Stimulated activated CD4-positive, alpha-beta T cell treated with anti-CD3 and anti-CD28 coated beads, Interleukin-4, amount 100 ng/mL, for 4 hours (primary cell): ENCODE results near the gene HSD17B1.
"Not testable (repeated sequence)": the region's sequence is repeated elsewhere in the genome, so short reads cannot be mapped to it uniquely, and the experiment has no call there.

ENCODE experiments used
- DNase-seq, 2 experiments: peaks; one replicate each; pipeline ENCODE4 v3.0.0-alpha.2; 2020

The HSD17B1 gene

DNA sequence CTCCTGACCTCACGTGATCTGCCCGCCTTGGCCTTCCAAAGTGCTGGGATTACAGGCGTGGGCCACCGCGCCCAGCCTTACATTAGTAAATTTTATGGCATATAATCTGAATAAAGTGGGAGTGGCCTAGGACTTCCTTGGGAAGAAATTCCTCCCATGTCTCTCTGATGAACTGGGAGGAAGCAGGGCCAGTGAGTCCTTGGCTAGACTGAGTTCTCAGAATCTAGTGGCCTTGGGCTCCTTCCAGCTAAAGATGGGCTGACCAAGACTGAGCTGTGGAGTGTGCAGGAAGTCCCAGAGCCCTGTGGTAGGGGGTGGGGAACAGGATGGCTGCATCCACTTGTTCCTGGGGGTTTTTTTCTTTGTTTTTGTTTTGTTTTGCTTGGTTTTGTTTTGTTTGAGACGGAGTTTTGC lies 26.7 kb upstream of the HSD17B1 start:
- no peak for DNase-seq

DNA sequence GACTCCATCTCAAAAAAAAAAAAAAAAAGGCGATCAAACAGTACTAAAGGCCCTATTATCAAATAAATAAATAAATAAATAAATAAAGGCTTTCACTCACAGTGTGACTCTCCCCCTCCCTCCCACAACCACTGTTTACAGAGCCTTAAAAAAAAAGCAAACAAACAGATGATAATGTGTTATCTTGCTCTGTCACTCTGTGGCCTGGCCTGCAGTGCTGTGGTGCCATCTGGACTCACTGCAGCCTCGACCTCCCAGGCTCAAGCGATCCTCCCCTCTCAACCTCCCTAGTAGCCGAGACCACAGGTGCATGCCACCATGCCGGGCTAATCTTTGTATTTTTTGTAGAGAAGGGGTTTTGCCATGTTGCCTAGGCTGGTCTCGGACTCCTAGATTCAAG lies 24.8 kb upstream of the HSD17B1 start:
- no peak for DNase-seq

DNA sequence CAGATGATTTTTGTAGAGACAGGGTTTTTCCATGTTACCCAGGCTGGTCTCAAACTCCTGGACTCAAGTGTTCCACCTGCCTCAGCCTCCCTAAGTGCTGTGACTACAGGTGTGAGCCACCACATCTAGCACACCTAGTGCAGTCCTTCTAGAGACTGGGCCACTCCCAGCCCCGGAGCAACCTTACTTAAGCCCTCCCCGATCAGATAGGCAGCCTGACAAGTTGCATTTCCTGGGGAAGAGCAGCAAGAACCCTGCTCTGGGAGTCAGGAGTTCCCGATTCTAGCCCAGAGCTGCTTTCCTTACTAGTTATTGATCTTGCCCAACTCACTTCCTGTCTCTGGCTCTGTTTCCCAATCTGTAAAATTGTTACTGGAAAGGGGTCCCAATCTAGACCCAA lies 23.7 kb upstream of the HSD17B1 start:
- DNase-seq, result no peak

DNA sequence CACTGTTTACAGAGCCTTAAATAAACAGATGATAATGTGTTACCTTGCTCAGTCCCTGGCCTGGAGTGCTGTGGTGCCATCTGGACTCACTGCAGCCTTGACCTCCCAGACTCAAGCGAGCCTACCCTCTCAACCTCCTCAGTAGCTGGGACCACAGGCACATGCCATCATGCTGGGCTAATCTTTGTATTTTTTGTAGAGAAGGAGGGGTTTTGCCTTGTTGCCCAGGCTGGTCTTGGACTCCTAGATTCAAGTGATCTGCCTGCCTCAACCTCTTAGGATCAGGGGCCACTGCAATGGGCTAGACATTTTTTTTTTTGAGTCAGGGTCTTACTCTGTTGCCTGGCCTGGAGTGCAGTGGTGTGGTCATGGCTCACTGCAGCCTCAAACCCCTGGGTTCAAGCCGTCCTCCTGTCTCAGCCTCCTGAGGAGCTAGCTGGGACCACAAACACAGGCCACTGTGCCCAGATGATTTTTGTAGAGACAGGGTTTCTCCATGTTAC lies 21.7 kb upstream of the HSD17B1 start:
- no peak for DNase-seq

DNA sequence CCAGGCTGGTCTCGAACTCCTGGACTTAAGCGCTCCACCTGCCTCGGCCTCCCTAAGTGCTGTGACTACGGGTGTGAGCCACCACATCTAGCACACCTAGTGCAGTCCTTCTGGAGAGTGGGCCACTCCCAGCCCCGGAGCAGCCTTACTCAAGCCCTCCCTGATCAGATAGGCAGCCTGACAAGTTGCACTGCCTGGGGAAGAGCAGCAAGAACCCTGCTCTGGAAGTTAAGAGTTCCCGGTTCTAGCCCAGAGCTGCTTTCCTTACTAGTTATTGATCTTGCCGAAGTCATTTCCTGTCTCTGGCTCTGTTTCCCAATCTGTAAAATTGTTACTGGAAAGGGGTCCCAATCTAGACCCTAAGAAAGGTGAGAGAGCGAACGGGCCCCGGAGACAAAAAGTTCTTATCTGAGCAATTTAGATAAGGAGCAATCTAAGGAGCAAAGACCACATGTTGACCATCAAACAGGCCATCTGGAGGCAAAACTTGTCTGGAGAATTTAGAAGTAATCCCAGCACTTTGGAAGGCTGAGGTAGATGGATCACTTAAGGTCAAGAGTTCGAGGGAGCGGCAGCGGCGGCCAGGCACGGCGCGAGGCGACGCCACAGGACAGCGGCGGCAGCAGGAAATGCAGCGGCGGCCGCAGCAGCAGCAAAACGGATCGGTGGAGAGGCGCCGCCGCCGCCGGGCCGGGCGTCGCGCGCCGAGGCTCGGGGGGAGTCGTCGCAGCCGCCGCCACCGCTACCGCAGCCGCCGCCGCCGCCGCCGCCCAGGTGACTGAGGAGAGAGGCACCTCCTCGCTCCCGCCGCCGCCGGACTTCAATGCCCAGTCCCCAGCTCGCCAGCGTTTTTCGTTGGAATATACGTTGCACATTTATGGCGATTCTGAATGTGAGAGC lies 21.0 kb upstream of the HSD17B1 start:
- peak; percentile 20 to 48 for DNase-seq

DNA sequence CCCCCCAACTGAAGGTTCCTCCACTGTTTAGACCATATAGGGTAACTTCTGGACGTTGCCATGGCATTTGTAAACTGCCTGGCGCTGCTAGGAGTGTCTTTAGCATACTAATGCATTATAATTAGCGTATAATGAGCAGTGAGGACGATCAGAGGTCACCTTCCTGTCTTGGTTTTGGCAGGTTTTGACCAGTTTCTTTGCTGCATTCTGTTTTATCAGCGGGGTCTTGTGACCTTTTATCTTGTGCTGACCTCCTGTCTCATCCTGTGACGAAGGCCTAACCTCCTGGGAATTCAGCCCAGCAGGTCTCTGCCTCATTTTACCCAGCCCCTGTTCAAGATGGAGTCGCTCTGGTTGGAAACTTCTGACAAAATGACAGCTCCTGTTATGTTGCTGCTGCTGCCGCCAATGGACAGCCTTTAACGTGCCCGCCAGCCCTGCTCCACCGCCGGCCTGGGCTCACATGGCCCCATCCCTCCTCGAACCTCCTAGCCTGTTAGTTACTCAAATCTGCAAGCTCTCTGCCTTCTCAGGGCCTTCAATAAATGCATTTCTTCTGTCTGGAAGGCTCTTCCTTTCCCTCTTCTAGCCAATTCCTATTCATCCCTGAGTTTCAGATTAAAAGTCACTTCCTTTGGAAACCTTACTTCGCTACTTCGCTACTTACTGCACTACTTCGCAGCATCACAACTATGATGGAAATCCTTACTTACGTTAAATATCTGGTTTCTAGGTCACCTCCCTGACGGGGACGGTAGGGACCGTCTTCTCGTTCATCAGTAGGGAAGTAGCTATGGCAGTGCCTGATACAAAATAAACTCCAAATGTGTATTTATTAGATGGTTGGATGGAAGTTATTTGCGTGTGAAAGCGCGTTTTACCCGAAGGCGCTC lies 17.3 kb upstream of the HSD17B1 start:
- no peak for DNase-seq

DNA sequence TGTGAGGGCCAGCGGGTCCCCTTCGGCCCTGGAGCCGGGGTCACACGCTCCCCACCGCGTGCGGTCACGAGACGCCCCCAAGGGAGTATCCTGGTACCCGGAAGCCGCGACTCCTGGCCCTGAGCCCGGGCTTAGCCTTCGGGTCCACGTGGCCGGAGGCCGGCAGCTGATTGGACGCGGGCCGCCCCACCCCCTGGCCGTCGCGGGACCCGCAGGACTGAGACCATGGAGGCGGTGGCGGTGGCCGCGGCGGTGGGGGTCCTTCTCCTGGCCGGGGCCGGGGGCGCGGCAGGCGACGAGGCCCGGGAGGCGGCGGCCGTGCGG lies 16.7 kb upstream of the HSD17B1 start, which contains the start of gene NAGLU:
TSS of gene NAGLU (plus strand) at position 194 of the 324 bp plus-strand sequence. CDS start at position 226, 32 bp downstream.
- DNase-seq, result peak; percentile 77 to 84

DNA sequence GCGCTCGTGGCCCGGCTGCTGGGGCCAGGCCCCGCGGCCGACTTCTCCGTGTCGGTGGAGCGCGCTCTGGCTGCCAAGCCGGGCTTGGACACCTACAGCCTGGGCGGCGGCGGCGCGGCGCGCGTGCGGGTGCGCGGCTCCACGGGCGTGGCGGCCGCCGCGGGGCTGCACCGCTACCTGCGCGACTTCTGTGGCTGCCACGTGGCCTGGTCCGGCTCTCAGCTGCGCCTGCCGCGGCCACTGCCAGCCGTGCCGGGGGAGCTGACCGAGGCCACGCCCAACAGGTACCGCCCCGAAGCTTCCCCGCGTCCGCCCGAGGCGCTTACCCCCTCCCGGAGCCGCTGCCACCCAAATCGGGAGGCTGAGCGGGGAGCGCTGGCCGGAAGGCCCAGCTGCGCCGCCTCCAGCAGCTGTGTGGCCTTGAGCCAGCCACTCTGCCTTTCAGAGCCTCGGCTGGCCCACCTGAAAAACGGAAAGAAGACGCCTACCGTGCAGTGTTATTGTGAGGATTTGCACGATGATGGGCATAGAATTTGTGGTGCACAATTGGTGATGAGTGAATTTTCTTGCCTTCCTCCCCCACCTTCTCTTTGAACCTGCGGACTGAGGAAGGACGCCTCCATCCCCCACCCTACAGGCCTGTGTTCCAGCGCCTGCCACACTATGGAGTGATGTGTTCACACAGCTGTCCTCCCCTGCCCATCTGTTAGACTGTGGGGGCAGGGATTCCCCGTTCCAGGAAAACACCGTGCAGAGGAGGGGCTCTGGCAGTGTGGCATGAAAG lies 16.2 kb upstream of the HSD17B1 start:
- peak; percentile 66 to 72 for DNase-seq

DNA sequence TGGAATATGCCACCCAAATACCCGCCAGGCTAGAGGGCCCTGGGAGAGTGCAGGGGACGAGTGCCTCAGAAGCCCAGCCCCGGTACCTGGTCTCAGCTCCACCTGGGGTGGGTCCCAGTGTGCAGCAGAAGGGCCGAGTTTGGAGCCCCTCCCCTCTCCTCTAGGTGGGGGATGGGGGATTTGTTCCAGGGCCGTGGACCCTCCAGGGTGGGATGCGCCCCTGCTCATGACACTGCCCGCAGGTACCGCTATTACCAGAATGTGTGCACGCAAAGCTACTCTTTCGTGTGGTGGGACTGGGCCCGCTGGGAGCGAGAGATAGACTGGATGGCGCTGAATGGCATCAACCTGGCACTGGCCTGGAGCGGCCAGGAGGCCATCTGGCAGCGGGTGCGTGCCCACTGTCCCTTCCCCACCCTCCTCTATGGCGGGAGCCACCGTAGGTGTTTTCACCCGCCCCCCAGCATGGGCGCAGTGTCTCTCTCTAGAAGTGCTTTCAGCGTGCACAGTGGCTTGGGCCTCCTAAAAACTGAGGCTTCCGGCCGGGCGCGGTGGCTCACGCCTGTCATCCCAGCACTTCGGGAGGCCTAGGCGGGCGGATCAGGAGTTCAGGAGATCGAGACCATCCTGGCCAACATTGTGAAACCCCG lies 15.4 kb upstream of the HSD17B1 start:
- no peak for DNase-seq

DNA sequence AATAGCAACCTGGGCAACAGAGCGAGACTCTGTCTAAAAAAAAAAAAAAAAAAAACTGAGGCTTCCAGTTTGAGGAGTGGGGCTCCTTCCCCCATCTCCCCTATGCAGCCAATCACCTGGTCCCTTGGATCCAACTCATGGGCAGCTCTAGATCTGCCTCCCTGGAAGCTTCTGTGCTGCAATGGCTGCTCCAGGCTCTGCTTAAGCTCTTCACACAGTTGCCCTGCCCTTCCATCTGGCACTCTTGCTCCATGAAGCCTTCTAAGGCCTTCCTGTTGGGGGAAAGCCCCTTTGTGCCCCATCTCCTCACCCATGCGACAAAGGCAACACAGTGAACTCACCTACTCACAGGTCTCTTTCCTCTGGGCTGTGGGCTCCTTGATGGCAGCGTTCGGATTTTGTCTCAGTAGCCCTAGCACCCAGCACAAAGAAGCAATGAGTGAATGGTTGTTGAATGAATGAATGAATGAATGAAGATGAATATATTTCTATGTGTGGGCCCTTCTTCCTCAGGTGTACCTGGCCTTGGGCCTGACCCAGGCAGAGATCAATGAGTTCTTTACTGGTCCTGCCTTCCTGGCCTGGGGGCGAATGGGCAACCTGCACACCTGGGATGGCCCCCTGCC lies 14.8 kb upstream of the HSD17B1 start:
- no peak for DNase-seq

DNA sequence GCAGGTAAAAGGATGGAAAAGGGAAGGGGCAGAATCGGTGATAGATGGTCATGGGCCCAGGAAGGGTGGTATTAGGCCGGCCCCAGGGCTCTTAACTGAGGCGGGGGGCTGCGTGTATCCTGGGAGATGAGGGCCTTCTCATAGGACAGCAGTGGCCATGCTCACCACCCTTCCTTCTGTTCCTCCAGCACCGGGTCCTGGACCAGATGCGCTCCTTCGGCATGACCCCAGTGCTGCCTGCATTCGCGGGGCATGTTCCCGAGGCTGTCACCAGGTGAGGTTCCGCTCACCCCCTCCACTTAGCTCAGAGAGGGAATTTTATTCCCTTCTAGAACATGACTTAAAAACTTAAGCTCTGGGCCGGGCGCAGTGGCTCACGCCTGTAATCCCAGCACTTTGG lies 14.2 kb upstream of the HSD17B1 start:
- DNase-seq, result no peak

DNA sequence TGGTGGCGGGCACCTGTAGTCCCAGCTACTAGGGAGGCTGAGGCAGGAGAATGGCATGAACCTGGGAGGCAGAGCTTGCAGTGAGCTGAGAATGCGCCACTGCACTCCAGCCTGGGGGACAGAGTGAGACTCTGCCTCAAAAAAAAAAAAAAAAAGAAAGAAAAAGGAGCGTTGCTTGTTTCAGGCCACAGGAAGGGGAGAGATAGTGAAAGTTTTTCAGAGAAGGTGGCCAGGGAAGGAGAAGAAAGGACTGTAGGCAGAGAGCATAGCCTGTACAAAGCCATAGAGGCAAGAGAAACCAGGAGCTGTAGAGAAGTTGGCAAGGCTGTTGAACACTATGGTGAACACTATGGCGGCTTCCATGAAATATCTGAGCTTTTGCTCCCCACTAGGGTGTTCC lies 12.2 kb upstream of the HSD17B1 start:
- DNase-seq, result not testable (repeated sequence)

DNA sequence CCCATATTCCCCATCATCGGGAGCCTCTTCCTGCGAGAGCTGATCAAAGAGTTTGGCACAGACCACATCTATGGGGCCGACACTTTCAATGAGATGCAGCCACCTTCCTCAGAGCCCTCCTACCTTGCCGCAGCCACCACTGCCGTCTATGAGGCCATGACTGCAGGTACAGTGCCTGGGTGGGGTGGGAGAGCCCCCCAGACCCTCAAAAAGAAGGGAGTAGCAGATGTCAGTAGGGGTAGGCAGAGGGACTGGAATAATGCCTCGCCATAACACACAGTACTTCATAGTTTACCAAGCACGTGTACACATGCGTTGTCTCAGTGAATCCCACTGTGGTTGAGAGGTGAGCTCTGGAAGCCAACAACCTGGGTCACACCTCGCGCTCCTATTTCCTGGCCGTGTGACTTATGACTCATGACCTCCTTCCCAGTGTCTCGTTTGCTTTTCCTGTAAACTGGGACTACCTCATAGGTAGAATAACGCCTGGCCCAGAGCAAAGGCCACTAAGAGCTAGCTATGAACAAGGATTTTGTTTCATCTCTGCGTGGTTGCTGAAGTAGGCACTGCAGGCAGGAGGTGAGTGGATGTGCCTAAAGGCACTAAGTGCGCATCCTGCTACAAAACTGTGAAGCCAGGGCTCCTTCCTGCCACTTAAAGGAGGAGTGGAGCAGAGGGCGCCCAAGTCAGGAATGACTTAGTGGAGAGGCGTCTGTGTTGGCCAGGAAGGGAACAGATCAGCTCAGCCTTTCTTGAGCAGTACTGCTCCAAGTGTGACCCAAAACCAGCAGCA lies 11.5 kb upstream of the HSD17B1 start:
- DNase-seq, result peak in 1 of 2 experiments; percentile 46

DNA sequence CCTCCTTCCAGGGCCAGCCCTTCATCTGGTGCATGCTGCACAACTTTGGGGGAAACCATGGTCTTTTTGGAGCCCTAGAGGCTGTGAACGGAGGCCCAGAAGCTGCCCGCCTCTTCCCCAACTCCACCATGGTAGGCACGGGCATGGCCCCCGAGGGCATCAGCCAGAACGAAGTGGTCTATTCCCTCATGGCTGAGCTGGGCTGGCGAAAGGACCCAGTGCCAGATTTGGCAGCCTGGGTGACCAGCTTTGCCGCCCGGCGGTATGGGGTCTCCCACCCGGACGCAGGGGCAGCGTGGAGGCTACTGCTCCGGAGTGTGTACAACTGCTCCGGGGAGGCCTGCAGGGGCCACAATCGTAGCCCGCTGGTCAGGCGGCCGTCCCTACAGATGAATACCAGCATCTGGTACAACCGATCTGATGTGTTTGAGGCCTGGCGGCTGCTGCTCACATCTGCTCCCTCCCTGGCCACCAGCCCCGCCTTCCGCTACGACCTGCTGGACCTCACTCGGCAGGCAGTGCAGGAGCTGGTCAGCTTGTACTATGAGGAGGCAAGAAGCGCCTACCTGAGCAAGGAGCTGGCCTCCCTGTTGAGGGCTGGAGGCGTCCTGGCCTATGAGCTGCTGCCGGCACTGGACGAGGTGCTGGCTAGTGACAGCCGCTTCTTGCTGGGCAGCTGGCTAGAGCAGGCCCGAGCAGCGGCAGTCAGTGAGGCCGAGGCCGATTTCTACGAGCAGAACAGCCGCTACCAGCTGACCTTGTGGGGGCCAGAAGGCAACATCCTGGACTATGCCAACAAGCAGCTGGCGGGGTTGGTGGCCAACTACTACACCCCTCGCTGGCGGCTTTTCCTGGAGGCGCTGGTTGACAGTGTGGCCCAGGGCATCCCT lies 9.3 kb upstream of the HSD17B1 start:
- no peak for DNase-seq

DNA sequence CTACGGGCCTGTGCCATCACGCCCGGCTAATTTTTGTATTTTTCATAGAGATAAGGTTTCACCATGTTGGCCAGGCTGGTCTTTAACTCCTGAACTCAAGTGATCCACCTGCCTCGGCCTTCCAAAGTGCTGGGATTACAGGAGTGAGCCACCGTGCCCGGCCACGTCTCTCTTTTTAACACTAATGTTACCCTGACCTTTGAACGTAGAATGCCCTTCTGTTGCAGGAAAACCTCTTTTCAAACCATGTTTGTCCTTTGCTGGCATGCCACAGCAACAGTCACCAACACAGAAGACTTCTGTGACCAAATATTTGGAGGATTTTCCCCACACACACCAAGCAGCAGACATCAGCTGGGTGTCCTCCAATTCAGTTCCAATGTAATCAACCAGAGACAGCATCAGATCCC lies 7.8 kb upstream of the HSD17B1 start:
- no peak for DNase-seq

DNA sequence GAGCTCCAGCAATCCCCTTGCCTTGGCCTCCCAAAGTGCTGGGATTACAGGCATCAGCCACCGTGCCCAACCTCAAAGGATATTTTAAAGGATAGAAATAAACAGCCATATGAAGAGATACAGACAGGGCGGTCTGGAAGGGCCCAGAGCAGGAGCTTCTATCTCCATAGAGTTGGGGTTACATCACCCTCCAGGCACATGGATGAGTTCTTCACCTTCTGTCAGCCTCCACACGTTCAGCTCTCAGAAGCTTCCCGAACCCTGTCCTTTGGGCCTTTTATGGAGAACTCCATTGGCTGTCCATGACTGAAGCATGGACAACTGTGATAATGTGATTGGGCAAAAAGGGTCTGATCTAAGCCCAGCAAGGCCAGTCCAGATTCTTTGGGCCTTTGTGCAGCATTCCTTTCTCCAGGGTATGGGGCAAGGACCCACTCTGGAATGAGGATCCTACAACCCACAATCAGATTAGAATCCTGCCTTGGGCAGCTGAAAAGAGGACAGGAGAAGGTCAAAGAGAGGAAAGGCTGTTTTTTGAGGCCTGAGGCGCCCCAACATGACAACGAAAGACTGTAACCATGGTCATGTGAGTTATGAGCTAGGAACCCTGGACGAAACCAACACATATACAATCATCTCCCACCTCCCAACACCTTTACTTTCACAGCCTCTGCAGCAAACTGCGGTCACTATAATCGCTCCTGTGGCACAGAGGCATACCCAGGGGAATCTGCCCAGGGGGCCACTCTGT lies 6.8 kb upstream of the HSD17B1 start:
- DNase-seq, result not testable (repeated sequence)

DNA sequence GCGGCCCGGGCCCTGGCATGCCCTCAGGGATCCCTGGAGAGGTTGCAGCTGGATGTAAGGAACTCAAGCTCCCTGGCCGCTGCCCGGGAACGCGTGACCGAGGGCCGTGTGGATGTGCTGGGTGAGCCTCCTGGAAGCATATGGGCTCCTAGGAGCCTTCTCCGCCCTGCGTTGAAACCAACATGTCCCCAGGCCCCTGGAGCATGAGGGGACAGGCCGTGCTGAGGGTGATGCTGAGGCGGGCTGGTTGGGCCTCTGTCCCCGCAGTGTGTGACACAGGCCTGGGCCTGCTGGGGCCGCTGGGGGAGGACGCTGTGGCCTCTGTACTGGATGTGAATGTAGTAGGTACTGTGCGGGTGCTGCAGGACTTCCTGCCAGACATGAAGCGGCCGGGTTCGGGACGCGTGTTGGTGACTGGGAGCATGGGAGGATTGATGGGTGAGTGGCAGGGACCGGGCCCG lies 5.7 kb upstream of the HSD17B1 start:
- DNase-seq, result no peak

DNA sequence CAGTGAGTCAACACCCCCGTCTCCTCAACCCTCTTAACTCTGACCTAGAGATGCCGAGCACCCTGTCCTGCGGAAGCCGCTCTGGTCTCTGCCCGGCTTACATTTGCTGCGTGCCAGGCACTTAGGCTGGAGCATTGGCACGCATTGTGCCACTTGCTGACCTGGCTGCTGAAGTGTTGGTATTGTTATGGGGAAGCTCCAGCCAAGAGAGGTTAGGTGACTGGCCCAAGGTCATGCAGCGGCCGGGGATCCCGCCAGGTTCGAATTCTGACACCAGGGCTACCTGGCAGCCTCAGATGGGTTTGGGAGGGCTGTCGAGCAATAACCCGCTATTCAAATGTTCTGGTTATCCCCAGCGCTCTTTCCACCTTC lies 5.0 kb upstream of the HSD17B1 start:
- no peak for DNase-seq
